ENCODE measurements around the gene SPTBN1.

Gene SPTBN1

GRCh38 chr2:54651291-54651690, 195.2 kb downstream of the SPTBN1 start:
- no peak for DNase-seq (ENCODE audit: low read depth in 2 of 2)

- no peak for DNase-seq (ENCODE audit: low read depth in 2 of 2)
Observed at GRCh38 chr2:54652540-54652939, 196.4 kb downstream of the SPTBN1 start.

- no peak for DNase-seq (ENCODE audit: low read depth in 2 of 2)
Observed at GRCh38 chr2:54653572-54654204, 197.6 kb downstream of the SPTBN1 start.

- DNase-seq (ENCODE audit: low read depth in 2 of 2): peak in 1 of 2 experiments; percentile 59
Observed at GRCh38 chr2:54655046-54655809, 199.1 kb downstream of the SPTBN1 start.

GRCh38 chr2:54656863-54657262, 200.7 kb downstream of the SPTBN1 start:
- no peak for DNase-seq (ENCODE audit: low read depth in 2 of 2)

- DNase-seq (ENCODE audit: low read depth in 2 of 2): no peak
Observed at GRCh38 chr2:54657664-54658083, 201.5 kb downstream of the SPTBN1 start.

GRCh38 chr2:54658564-54659071, 202.5 kb downstream of the SPTBN1 start:
- DNase-seq (ENCODE audit: low read depth in 2 of 2): peak; percentile 57 to 58

GRCh38 chr2:54659527-54659926, 203.4 kb downstream of the SPTBN1 start:
- no peak for DNase-seq (ENCODE audit: low read depth in 2 of 2)

- DNase-seq (ENCODE audit: low read depth in 2 of 2): no peak
Observed at GRCh38 chr2:54660752-54661151, 204.6 kb downstream of the SPTBN1 start.

- no peak for DNase-seq (ENCODE audit: low read depth in 2 of 2)
Observed at GRCh38 chr2:54663424-54664030, 207.4 kb downstream of the SPTBN1 start.

GRCh38 chr2:54664238-54664786, 208.2 kb downstream of the SPTBN1 start:
- DNase-seq (ENCODE audit: low read depth in 2 of 2): no peak

- no peak for DNase-seq (ENCODE audit: low read depth in 2 of 2)
Observed at GRCh38 chr2:54665436-54665856, 209.3 kb downstream of the SPTBN1 start.

- peak; percentile 67 to 69 for DNase-seq (ENCODE audit: low read depth in 2 of 2)
Observed at GRCh38 chr2:54666131-54666633, 210.1 kb downstream of the SPTBN1 start.

GRCh38 chr2:54666634-54667265, 210.6 kb downstream of the SPTBN1 start:
- no peak for DNase-seq (ENCODE audit: low read depth in 2 of 2)

GRCh38 chr2:54667266-54667639, 211.1 kb downstream of the SPTBN1 start:
- no peak for DNase-seq (ENCODE audit: low read depth in 2 of 2)

- no peak for DNase-seq (ENCODE audit: low read depth in 2 of 2)
Observed at GRCh38 chr2:54667726-54668650, 211.9 kb downstream of the SPTBN1 start.

- DNase-seq (ENCODE audit: low read depth in 2 of 2): no peak
Observed at GRCh38 chr2:54668711-54669110, 212.6 kb downstream of the SPTBN1 start.

GRCh38 chr2:54669677-54670484, 213.8 kb downstream of the SPTBN1 start:
- peak; percentile 71 to 74 for DNase-seq (ENCODE audit: low read depth in 2 of 2)

- no peak for DNase-seq (ENCODE audit: low read depth in 2 of 2)
Observed at GRCh38 chr2:54670485-54671009, 214.4 kb downstream of the SPTBN1 start.
